GM18873 (cell line): ENCODE measurements around the gene PCGF3.

Source experiments
- ATAC-seq: cut with Tn5 transposase; IDR thresholded peaks from one replicate; pipeline ENCODE4 v1.9.1; 2021; ENCODE audit warnings: mild to moderate bottlenecking, moderate library complexity, moderate number of reproducible peaks; ENCODE audit not compliant: unreplicated experiment, low FRiP score

PCGF3 gene

GRCh38 chr4:815464-816146 lies 110.0 kb downstream of the PCGF3 start:
- no peak for ATAC-seq

DNA sequence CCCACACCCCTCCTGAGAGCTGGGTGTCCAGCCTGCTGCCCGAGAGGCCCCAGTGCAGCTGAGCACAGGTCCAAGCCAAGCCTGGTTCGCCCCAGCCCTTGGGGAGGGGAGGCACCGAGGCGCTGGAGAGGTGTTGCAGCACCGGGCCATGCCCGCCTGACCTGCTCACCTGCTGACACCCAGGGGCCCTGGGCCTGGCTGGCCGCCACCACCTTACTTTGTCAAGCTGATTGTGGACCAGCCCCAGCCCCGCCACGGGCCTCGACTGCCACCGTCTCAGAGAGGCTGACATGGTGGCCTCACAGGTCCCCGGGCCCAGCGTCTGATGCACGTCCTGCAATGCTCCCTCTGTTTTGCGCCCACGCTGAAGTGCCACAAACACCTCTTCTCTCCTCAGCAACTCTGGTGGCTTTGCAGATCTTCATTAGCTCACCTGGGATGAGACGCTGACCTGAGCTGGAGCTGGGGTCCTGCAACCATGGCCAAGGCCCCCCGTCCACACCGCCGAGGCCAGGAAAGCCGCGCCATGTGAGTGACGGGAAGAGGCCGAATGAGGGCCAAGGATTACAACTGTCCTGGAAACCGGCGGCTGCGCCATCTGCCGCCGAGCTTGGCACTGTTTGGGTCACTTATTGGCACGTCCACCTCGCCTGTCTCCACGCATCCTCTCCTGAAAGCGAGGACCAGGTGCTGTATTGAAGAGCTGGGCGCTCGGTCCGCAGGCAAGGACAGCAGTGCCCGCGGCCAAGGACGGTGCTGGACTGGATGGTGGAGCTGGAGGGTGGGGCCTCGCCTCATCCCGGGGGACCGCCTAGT lies 112.7 kb downstream of the PCGF3 start:
- ATAC-seq, result no peak

DNA sequence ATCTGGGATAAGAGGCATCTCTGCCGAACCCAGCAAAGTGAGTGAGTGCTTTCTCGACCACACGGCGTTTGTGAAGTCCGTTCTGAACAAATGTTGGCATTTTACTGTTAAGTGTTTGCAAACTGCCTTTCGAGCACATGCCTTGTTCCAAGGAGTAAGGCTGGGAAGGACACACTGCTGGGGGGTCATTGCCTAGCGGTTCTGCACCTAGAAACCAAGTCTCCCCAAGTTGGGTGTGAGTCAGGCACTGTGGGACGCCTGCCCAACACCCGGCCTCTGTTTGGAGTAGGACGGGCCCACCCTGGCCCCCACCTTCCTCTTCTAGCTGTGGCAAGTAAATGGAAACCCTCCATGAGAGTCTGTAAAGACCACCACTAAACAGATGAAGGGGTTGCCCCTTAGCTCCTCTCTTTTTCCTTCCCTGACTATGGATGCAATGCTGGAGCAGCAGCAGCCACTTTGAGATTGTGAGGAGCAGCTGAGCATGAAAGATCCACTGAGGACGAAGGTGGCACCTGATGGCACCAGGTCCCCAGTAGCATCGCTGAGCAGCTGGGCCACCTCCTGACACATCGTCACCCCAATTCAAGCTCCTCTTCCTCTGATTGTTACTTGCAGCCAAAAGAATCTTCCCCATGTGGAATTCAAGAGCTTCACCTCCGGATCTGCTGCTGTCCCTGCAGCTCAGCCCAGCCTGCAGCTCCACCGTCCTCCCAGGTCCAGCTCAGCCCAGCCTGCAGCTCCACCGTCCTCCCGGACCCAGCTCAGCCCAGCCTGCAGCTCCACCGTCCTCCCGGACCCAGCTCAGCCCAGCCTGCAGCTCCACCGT lies 114.0 kb downstream of the PCGF3 start:
- ATAC-seq, result no peak
